D721Med (cell line): ENCODE measurements around the gene PIAS2.

Source experiments
- DNase-seq: peaks from one replicate; pipeline ENCODE4 v3.0.0; 2011; ENCODE audit warnings: low spot score; ENCODE audit not compliant: insufficient read length
- FAIRE-seq: peaks from 2 replicates; lab custom pipeline; 2011; peaks lifted over from hg19 to GRCh38; lab: Jason Lieb, UNC
- TF ChIP-seq, protein P1 (sequence below): IDR thresholded peaks from 2 replicates; pipeline ENCODE4 v1.5.1; 2012; ENCODE audit warnings: mild to moderate bottlenecking, control low read depth; ENCODE audit not compliant: insufficient read depth; ENCODE audit errors: missing control alignments

The PIAS2 gene

GRCh38 chr18:46772357-46772756 lies 144.9 kb downstream of the PIAS2 start:
- TF ChIP-seq, protein P1, sequence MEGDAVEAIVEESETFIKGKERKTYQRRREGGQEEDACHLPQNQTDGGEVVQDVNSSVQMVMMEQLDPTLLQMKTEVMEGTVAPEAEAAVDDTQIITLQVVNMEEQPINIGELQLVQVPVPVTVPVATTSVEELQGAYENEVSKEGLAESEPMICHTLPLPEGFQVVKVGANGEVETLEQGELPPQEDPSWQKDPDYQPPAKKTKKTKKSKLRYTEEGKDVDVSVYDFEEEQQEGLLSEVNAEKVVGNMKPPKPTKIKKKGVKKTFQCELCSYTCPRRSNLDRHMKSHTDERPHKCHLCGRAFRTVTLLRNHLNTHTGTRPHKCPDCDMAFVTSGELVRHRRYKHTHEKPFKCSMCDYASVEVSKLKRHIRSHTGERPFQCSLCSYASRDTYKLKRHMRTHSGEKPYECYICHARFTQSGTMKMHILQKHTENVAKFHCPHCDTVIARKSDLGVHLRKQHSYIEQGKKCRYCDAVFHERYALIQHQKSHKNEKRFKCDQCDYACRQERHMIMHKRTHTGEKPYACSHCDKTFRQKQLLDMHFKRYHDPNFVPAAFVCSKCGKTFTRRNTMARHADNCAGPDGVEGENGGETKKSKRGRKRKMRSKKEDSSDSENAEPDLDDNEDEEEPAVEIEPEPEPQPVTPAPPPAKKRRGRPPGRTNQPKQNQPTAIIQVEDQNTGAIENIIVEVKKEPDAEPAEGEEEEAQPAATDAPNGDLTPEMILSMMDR = no peak
- DNase-seq (no peak), FAIRE-seq (no peak)

GRCh38 chr18:46771141-46771540 lies 146.2 kb downstream of the PIAS2 start:
- TF ChIP-seq, protein P1 = no peak
- no peak for FAIRE-seq

GRCh38 chr18:46770708-46771107 lies 146.6 kb downstream of the PIAS2 start:
- DNase-seq (no peak), FAIRE-seq (no peak)
- TF ChIP-seq, protein P1 = no peak

More at GRCh38 chr18:46771141-46771540, 146.2 kb downstream of the PIAS2 start:
- DNase-seq = no peak

DNA sequence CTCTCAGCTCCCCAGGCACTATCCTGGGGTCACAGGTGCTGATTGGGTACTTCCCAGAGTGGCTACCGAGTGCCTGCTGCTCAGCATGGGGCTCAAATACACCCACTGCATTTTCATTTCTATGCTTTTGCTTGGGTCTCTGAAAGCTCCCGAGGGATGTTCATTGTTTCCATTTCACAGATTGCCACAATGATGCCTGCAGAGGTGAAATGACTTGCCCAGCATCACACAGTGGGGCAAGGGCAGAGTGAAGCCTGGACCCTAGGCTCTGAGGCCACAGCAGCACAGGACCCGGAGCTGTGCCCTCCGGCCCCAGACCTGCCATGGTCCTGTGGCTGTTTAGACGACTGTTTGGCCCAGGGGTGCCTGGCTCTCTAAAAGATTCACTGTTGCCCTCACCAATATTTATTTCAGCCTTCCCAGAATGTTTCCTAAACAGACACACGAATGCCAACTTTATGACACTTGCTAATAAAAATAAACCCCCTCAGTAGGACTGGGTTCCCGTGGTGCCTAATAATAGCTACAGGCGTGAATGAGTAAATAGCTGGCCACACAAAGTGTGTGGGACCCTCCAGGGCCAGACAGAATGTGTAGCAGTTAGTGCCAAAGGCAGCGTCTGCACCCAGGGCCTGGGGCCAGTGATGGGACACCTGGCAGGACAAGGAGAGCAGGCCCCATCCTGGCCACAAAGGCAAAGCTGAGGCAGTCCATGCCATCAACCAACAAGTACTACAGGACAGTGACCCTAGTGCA lies 149.0 kb downstream of the PIAS2 start:
- TF ChIP-seq, protein P1 = no peak
- no peak for DNase-seq
- FAIRE-seq = no peak

DNA sequence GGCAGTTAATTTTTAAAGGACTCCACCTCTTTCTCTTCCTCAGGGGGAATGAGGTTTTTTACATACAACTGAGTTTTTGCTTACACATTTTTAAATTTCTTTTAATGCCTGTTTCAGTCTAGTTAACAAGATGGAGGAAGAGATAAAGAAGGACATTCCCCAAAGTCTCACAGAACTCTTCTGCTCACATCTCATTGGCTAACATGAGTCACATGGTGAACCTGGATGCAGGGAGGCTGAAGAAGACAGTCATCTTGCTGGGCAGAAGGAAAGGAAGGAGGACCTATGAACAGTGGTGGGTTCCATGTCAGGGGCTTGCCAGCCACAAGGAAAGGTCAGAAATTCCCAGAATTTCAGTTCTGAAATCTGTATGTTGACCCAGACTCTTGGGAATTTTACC lies 150.1 kb downstream of the PIAS2 start:
- DNase-seq (no peak), FAIRE-seq (no peak)
- TF ChIP-seq, protein P1 = no peak

- FAIRE-seq (no peak), DNase-seq (no peak)
- TF ChIP-seq, protein P1 = no peak
Measured at GRCh38 chr18:46764586-46764985, 152.7 kb downstream of the PIAS2 start.
